H1 (cell line): ENCODE measurements around the gene RHOU. TPM values are rescaled to one million over a fixed set of nuclear protein-coding genes. Genes with fewer than 3 reads are reported as not detected.

Experiments
- CTCF ChIA-PET: fragments of 300-600 bp; sonication (Branson Sonifier 250); formaldehyde crosslinking; loops from one replicate; lab custom pipeline; 2021; ENCODE audit not compliant: partially characterized antibody; lab: Charles Lee
- POLR2A ChIA-PET: fragments of 300-600 bp; sonication (Branson Sonifier 250); formaldehyde crosslinking; loops from one replicate; lab custom pipeline; 2021; ENCODE audit warnings: inconsistent platforms; ENCODE audit not compliant: partially characterized antibody; lab: Charles Lee
- DNase-seq, 2 experiments: peaks; one replicate each; pipeline versions ENCODE4 v3.0.0 to v3.0.0-alpha.2; 2010 to 2022; ENCODE audit warnings: low spot score in 2 of 2, low read depth in 1 of 2, mixed read lengths in 1 of 2
- FAIRE-seq: peaks from 2 replicates; lab custom pipeline; 2011; peaks lifted over from hg19 to GRCh38; lab: Jason Lieb, UNC
- H2AFZ ChIP-seq: 2 replicates; pipeline ENCODE4 v1.8.1; 2012; ENCODE audit warnings: low read length, inconsistent platforms
- H2AK5ac ChIP-seq: 2 replicates; pipeline ENCODE4 v1.6.1; 2013; ENCODE audit warnings: low read depth, low read length
- H2BK120ac ChIP-seq: replicated peaks from 2 replicates; pipeline ENCODE3; 2013; ENCODE audit warnings: low read depth, low read length, inconsistent platforms
- H2BK12ac ChIP-seq: 2 replicates; pipeline ENCODE4 v1.6.1; 2013; ENCODE audit warnings: low read depth, low read length
- H2BK15ac ChIP-seq: 2 replicates; pipeline ENCODE4 v1.6.1; 2013; ENCODE audit warnings: low read length
- H2BK20ac ChIP-seq: 2 replicates; pipeline ENCODE4 v1.6.1; 2013; ENCODE audit warnings: low read length
- H2BK5ac ChIP-seq: 2 replicates; pipeline ENCODE4 v1.6.1; 2013; ENCODE audit warnings: low read depth, low read length
- H3K14ac ChIP-seq: 2 replicates; pipeline ENCODE4 v1.6.1; 2013; ENCODE audit warnings: inconsistent platforms; ENCODE audit not compliant: insufficient read length
- H3K18ac ChIP-seq: 2 replicates; pipeline ENCODE4 v1.6.1; 2013; ENCODE audit warnings: low read length; ENCODE audit errors: extremely low read depth
- H3K23ac ChIP-seq: 2 replicates; pipeline ENCODE4 v1.6.1; 2013; ENCODE audit warnings: inconsistent platforms; ENCODE audit not compliant: insufficient read length
- H3K23me2 ChIP-seq: 2 replicates; pipeline ENCODE4 v1.6.1; 2013; ENCODE audit warnings: low read depth, low read length
- H3K27ac ChIP-seq: 2 replicates; pipeline ENCODE4 v1.6.1; 2011; ENCODE audit warnings: low read depth, low read length, inconsistent platforms
- H3K27me3 ChIP-seq, 4 experiments: replicated peaks in 1 of 4; 1 replicate in 1 of 4; 2 replicates in 3 of 4; pipeline versions ENCODE4 v1.6.1 to v1.8.1; 2011 to 2013; ENCODE audit warnings: low read length in 3 of 4, mild to moderate bottlenecking in 3 of 4, inconsistent platforms in 2 of 4, mixed read lengths in 2 of 4, moderate library complexity in 1 of 4; ENCODE audit not compliant: control insufficient read depth in 3 of 4, insufficient read depth in 3 of 4; ENCODE audit errors: extremely low read depth in 1 of 4
- H3K36me3 ChIP-seq, 4 experiments: 2 replicates each; pipeline versions ENCODE4 v1.6.1 to v1.8.1; 2011 to 2013; ENCODE audit warnings: mild to moderate bottlenecking in 4 of 4, low read length in 3 of 4, moderate library complexity in 2 of 4, control low read depth in 1 of 4, inconsistent platforms in 1 of 4; ENCODE audit not compliant: insufficient read depth in 4 of 4, control insufficient read depth in 2 of 4
- H3K4ac ChIP-seq: replicated peaks from 2 replicates; pipeline ENCODE3; 2013; ENCODE audit warnings: low read length, low read depth, mixed read lengths, inconsistent platforms; ENCODE audit not compliant: insufficient read length
- H3K4me1 ChIP-seq, 4 experiments: replicated peaks in 1 of 4; 1 replicate in 1 of 4; 2 replicates in 3 of 4; pipeline versions ENCODE4 v1.6.1 to v1.8.1; 2011 to 2013; ENCODE audit warnings: low read length in 3 of 4, inconsistent platforms in 2 of 4, mixed read lengths in 1 of 4; ENCODE audit not compliant: insufficient read depth in 4 of 4, control insufficient read depth in 3 of 4
- H3K4me2 ChIP-seq, 2 experiments: 2 replicates each; pipeline versions ENCODE4 v1.6.1 to v1.8.1; 2011 to 2013; ENCODE audit warnings: low read depth in 2 of 2, low read length in 2 of 2, control low read depth in 1 of 2, inconsistent platforms in 1 of 2, mild to moderate bottlenecking in 1 of 2; ENCODE audit not compliant: insufficient read depth in 1 of 2
- H3K4me3 ChIP-seq, 4 experiments: fragments of 200-600, 300-600 bp in 1 of 4; sonication (generic), shearing (Covaris generic), sonication (Bioruptor Twin) in 1 of 4; 2 replicates each; pipeline versions ENCODE4 v1.5.1 to v1.8.1; 2011 to 2016; ENCODE audit warnings: low read length in 4 of 4, low read depth in 3 of 4, control low read depth in 2 of 4, inconsistent platforms in 2 of 4, mild to moderate bottlenecking in 2 of 4, mixed read lengths in 1 of 4, moderate library complexity in 1 of 4; ENCODE audit not compliant: insufficient read depth in 2 of 4; ENCODE audit errors: extremely low read depth in 1 of 4
- H3K56ac ChIP-seq: replicated peaks from 2 replicates; pipeline ENCODE3; 2013; ENCODE audit warnings: low read depth, mild to moderate bottlenecking, mixed read lengths, low read length, inconsistent platforms; ENCODE audit not compliant: insufficient read length
- H3K79me1 ChIP-seq: 2 replicates; pipeline ENCODE4 v1.6.1; 2013; ENCODE audit warnings: low read depth, low read length, control low read depth
- H3K79me2 ChIP-seq, 2 experiments: 2 replicates each; pipeline versions ENCODE4 v1.6.1 to v1.8.1; 2012 to 2013; ENCODE audit warnings: low read length in 2 of 2, mild to moderate bottlenecking in 2 of 2, inconsistent platforms in 1 of 2; ENCODE audit not compliant: insufficient read depth in 2 of 2, control insufficient read depth in 1 of 2
- H3K9ac ChIP-seq, 4 experiments: replicated peaks in 1 of 4; 1 replicate in 1 of 4; 2 replicates in 3 of 4; pipeline versions ENCODE4 v1.6.1 to v1.8.1; 2011 to 2013; ENCODE audit warnings: low read depth in 3 of 4, low read length in 3 of 4, control low read depth in 2 of 4, mild to moderate bottlenecking in 2 of 4, moderate library complexity in 2 of 4, inconsistent platforms in 1 of 4; ENCODE audit errors: extremely low read depth in 1 of 4
- H3K9me3 ChIP-seq, 2 experiments: 2 replicates each; pipeline versions ENCODE4 v1.6.1 to v1.8.1; 2012 to 2013; ENCODE audit warnings: mild to moderate bottlenecking in 2 of 2, moderate library complexity in 2 of 2, control low read depth in 1 of 2, inconsistent platforms in 1 of 2, low read depth in 1 of 2, low read length in 1 of 2, mixed read lengths in 1 of 2; ENCODE audit not compliant: insufficient read depth in 2 of 2
- H4K20me1 ChIP-seq, 2 experiments: replicated peaks in 1 of 2; 2 replicates each; pipeline versions ENCODE3 to v1.8.1; 2011 to 2013; ENCODE audit warnings: inconsistent platforms in 2 of 2, low read length in 2 of 2, mild to moderate bottlenecking in 1 of 2; ENCODE audit not compliant: insufficient read depth in 2 of 2, control insufficient read depth in 1 of 2
- H4K5ac ChIP-seq: 2 replicates; pipeline ENCODE4 v1.6.1; 2013; ENCODE audit warnings: low read length, low read depth, mixed read lengths, inconsistent platforms; ENCODE audit not compliant: insufficient read length
- H4K8ac ChIP-seq: 2 replicates; pipeline ENCODE4 v1.8.0; 2013; ENCODE audit warnings: mild to moderate bottlenecking, moderate library complexity, low read length, inconsistent platforms; ENCODE audit not compliant: insufficient read depth; ENCODE audit errors: extremely low read depth
- H4K91ac ChIP-seq: replicated peaks from 2 replicates; pipeline ENCODE3; 2013; ENCODE audit warnings: low read length, mixed read lengths, inconsistent platforms; ENCODE audit not compliant: insufficient read length
- GTF2F1 ChIP-seq: IDR thresholded peaks from 2 replicates; pipeline ENCODE4 v1.6.1; 2012; ENCODE audit warnings: low read depth, low read length, improper control_type of control experiment, borderline replicate concordance
- NANOG ChIP-seq: IDR thresholded peaks from 2 replicates; pipeline ENCODE4 v1.6.1; 2011; ENCODE audit warnings: low read length, low read depth, mild to moderate bottlenecking, inconsistent platforms; ENCODE audit not compliant: insufficient read depth, poor library complexity, severe bottlenecking
- POLR2A ChIP-seq, 2 experiments: IDR thresholded peaks; 1 replicate in 1 of 2; 2 replicates in 1 of 2; pipeline ENCODE4 v1.6.1; 2011; ENCODE audit warnings: low read depth in 2 of 2, low read length in 2 of 2, mild to moderate bottlenecking in 2 of 2; ENCODE audit errors: control extremely low read depth in 1 of 2
- RFX5 ChIP-seq: IDR thresholded peaks from 2 replicates; pipeline ENCODE4 v1.6.1; 2011; ENCODE audit warnings: low read depth, low read length, improper control_type of control experiment, borderline replicate concordance
- SIN3A ChIP-seq, 2 experiments: IDR thresholded peaks in 1 of 2; conservative IDR thresholded peaks in 1 of 2; 2 replicates each; pipeline ENCODE4 v1.6.1; 2011 to 2012; ENCODE audit warnings: low read length in 2 of 2, improper control_type of control experiment in 1 of 2, low read depth in 1 of 2, mild to moderate bottlenecking in 1 of 2
- SIRT6 ChIP-seq: IDR thresholded peaks from one replicate; pipeline ENCODE4 v1.7.1; 2012; ENCODE audit warnings: low read length, inconsistent platforms
- SIX5 ChIP-seq: IDR thresholded peaks from 2 replicates; pipeline ENCODE4 v1.6.1; 2011; ENCODE audit warnings: mild to moderate bottlenecking, low read depth, low read length
- YY1 ChIP-seq: IDR thresholded peaks from 2 replicates; pipeline ENCODE4 v1.6.1; 2011; ENCODE audit warnings: low read depth, mild to moderate bottlenecking, low read length
- WGBS, 2 experiments: shearing (Covaris generic) in 1 of 2; methylation state at CpG; one replicate each; pipeline versions ENCODE4 v1.1.6 to v1.1.7; 2013 to 2015; ENCODE audit warnings: low lambda C conversion rate in 2 of 2, mixed read lengths in 2 of 2, inconsistent platforms in 1 of 2, low coverage in 1 of 2, missing lambda C conversion rate in 1 of 2; ENCODE audit not compliant: insufficient replicate concordance in 2 of 2, insufficient coverage in 1 of 2, insufficient read length in 1 of 2; ENCODE audit errors: extremely low coverage in 1 of 2, missing lambda C conversion rate in 1 of 2; 5-methylcytosine and 5-hydroxymethylcytosine counted together
- polyA plus RNA-seq, 7 experiments: library from polyadenylated mRNA; depleted of rRNA in 3 of 7; stranded (reverse) in 5 of 7; unstranded in 2 of 7; fragments of >200 nt in 5 of 7; fragments of 200-250 nt in 2 of 7; gene quantifications; 1 replicate in 5 of 7; 2 replicates in 1 of 7; 4 replicates in 1 of 7; pipeline versions ENCODE4 v1.2.1 to v1.2.3, GENCODE V29; 2011 to 2013; ENCODE audit warnings: missing spikeins in 2 of 7, mixed read lengths in 2 of 7
- total RNA-seq: library from RNA; stranded (reverse); fragmentation: NEBNext Ultra II Directional; extraction: Animal tissue kit (Norgen Biotek cat#: 25700); gene quantifications from 2 replicates; pipeline ENCODE4 v1.2.1, GENCODE V29; 2021
- TF ChIP-seq, protein P1 (sequence below): IDR thresholded peaks from 2 replicates; pipeline ENCODE4 v1.6.1; 2011; ENCODE audit warnings: low read depth, mild to moderate bottlenecking, low read length; ENCODE audit not compliant: insufficient read depth
- TF ChIP-seq, protein P2 (sequence below), 3 experiments: IDR thresholded peaks; 1 replicate in 2 of 3; 2 replicates in 1 of 3; pipeline versions ENCODE4 v1.5.1 to v1.6.1; 2011; ENCODE audit warnings: low read length in 3 of 3, mild to moderate bottlenecking in 3 of 3, inconsistent platforms in 2 of 3, low read depth in 1 of 3, moderate library complexity in 1 of 3; ENCODE audit not compliant: insufficient read depth in 1 of 3; ENCODE audit errors: control extremely low read depth in 1 of 3

Gene RHOU
- total and polyA plus RNA-seq, 2 of the 8 experiments (the other 6 are each of a cell fraction or from before 2014, with no cell fraction given), result 3.0 to 3.4 TPM

DNA sequence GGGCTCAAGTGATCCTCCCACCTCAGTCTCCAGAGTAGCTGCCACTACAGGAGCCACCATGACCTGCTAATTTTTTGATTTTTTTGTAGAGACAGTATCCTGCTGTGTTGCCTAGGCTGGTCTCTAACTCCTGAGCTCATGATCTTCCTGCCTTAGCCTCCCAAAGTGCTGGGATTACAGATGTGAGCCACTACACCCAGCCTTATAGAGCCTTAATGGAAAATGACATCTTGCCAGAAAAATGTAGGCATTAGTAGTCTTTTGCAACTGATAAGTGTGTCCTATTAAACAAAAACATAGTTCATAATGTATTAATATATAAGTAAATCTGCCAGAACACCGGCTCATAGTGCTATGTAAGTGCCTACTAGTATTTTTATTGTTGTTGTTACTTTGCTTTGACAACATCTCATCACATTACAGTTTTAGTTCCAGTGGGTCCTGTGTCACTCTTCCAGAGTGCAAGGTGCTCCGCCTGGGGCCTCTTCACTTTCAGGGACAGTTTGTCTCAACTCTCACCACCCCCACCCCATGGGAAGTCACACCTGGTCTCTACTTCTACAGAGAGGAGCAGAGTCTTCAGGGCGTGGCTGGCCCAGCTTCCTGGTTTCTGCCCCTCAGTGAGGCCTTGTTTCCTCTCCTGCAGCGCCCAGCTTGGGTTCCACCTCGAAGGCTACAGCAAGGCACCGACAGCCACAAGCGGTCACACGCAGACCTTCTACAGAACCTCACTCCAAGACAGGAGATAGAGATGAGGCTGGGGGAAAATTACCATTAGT is 30.1 kb downstream of the RHOU start:
- H4K5ac ChIP-seq, result no peak overlapping the region
- no peaks in the 10 kb centered on the region for H3K79me2 ChIP-seq
- H3K36me3 ChIP-seq, result no peaks in the 10 kb centered on the region
- H2BK120ac ChIP-seq, result no peak overlapping the region
- H3K18ac ChIP-seq, result no peak overlapping the region
- ChIA-PET POLR2A (interaction anchor here (0.7 kb wide), 1 partner anchor 13 kb away, joined by 3 read pairs; no protein-coding TSS in a partner anchor), CTCF (no interaction called here)
- no peak overlapping the region for H2BK15ac ChIP-seq
- no peak overlapping the region for H2BK5ac ChIP-seq
- no peak overlapping the region for H3K23ac ChIP-seq
- no peak overlapping the region for H3K27ac ChIP-seq
- no peak overlapping the region for H3K4ac ChIP-seq
- no peak for FAIRE-seq
- WGBS, 2 experiments, result 90% methylated on average over 7 of the region's 8 CpGs; no CpG with 5 or more reads in 1 of the 2 experiments
- no peak overlapping the region for H2BK12ac ChIP-seq
- no peak overlapping the region for H2AFZ ChIP-seq
- DNase-seq, result no peak
- no peak overlapping the region for H2BK20ac ChIP-seq
- H3K4me3 ChIP-seq, result no peak overlapping the region
- H4K20me1 ChIP-seq, result no peaks in the 10 kb centered on the region
- H4K91ac ChIP-seq, result no peak overlapping the region
- no peak overlapping the region for H3K14ac ChIP-seq
- H3K56ac ChIP-seq, result no peak overlapping the region
- no peaks in the 10 kb centered on the region for H3K23me2 ChIP-seq
- no peaks in the 10 kb centered on the region for H3K79me1 ChIP-seq
- H3K9ac ChIP-seq, result no peak overlapping the region
- H3K9me3 ChIP-seq, result no peaks in the 10 kb centered on the region
- no peak overlapping the region for H3K4me2 ChIP-seq
- no peak overlapping the region for H2AK5ac ChIP-seq
- H3K27me3 ChIP-seq, result no peaks in the 10 kb centered on the region
- no peaks in the 10 kb centered on the region for H3K4me1 ChIP-seq
- H4K8ac ChIP-seq, result no peak overlapping the region
- no peak for TF ChIP-seq SIN3A (conservative IDR thresholded peaks at IDR 0.05 in 1 of 2, IDR thresholded peaks at IDR 0.05 in 1 of 2; ENCODE audit: low read depth in 1 of 2, low read length in 2 of 2)
- TF ChIP-seq, protein P1, sequence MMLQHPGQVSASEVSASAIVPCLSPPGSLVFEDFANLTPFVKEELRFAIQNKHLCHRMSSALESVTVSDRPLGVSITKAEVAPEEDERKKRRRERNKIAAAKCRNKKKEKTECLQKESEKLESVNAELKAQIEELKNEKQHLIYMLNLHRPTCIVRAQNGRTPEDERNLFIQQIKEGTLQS, result no peak
- TF ChIP-seq SIX5, result no peak
- TF ChIP-seq YY1, result no peak
- TF ChIP-seq NANOG, result no peak
- TF ChIP-seq GTF2F1, result no peak
- TF ChIP-seq, protein P2, sequence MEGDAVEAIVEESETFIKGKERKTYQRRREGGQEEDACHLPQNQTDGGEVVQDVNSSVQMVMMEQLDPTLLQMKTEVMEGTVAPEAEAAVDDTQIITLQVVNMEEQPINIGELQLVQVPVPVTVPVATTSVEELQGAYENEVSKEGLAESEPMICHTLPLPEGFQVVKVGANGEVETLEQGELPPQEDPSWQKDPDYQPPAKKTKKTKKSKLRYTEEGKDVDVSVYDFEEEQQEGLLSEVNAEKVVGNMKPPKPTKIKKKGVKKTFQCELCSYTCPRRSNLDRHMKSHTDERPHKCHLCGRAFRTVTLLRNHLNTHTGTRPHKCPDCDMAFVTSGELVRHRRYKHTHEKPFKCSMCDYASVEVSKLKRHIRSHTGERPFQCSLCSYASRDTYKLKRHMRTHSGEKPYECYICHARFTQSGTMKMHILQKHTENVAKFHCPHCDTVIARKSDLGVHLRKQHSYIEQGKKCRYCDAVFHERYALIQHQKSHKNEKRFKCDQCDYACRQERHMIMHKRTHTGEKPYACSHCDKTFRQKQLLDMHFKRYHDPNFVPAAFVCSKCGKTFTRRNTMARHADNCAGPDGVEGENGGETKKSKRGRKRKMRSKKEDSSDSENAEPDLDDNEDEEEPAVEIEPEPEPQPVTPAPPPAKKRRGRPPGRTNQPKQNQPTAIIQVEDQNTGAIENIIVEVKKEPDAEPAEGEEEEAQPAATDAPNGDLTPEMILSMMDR (IDR thresholded peaks at IDR 0.05; ENCODE audit: control extremely low read depth in 1 of 3, insufficient read depth in 1 of 3, low read depth in 1 of 3, low read length in 3 of 3), result no peak
- no peak for TF ChIP-seq POLR2A (IDR thresholded peaks at IDR 0.05; ENCODE audit: control extremely low read depth in 1 of 2, low read depth in 2 of 2, low read length in 2 of 2)
- TF ChIP-seq SIRT6, result no peak
- TF ChIP-seq RFX5, result no peak
